HG03039 (cell line): ENCODE measurements around the gene CPA2.

Source experiments
- ATAC-seq: cut with Tn5 transposase; IDR thresholded peaks from one replicate; pipeline ENCODE4 v1.9.1; 2021; ENCODE audit warnings: mild to moderate bottlenecking, moderate library complexity; ENCODE audit not compliant: unreplicated experiment

Gene CPA2

GRCh38 chr7:130278860-130279259, 12.2 kb downstream of the CPA2 start:
- ATAC-seq: no peak

GRCh38 chr7:130279286-130279685, 12.6 kb downstream of the CPA2 start:
- no peak for ATAC-seq

GRCh38 chr7:130279906-130280305, 13.2 kb downstream of the CPA2 start:
- no peak for ATAC-seq

GRCh38 chr7:130281260-130281659, 14.6 kb downstream of the CPA2 start:
- ATAC-seq: no peak

GRCh38 chr7:130286881-130287280, 20.2 kb downstream of the CPA2 start:
- no peak for ATAC-seq

GRCh38 chr7:130288168-130288567, 21.5 kb downstream of the CPA2 start:
- no peak for ATAC-seq

GRCh38 chr7:130288829-130289228, 22.2 kb downstream of the CPA2 start:
- ATAC-seq: no peak

GRCh38 chr7:130289478-130289877, 22.8 kb downstream of the CPA2 start:
- no peak for ATAC-seq

GRCh38 chr7:130290745-130291144, 24.1 kb downstream of the CPA2 start:
- ATAC-seq: no peak

- ATAC-seq: no peak
Observed at GRCh38 chr7:130292682-130293257, 26.1 kb downstream of the CPA2 start, which contains the start of gene CPA4. CPA4 (plus strand) TSS chr7:130293161; CDS start chr7:130293181, 20 bp downstream.

- ATAC-seq: no peak
Observed at GRCh38 chr7:130293521-130293920, 26.9 kb downstream of the CPA2 start.

- ATAC-seq: no peak
Observed at GRCh38 chr7:130294314-130294713, 27.7 kb downstream of the CPA2 start.

GRCh38 chr7:130296221-130296951, 29.7 kb downstream of the CPA2 start:
- no peak for ATAC-seq

- no peak for ATAC-seq
Observed at GRCh38 chr7:130297628-130298543, 31.2 kb downstream of the CPA2 start.

- no peak for ATAC-seq
Observed at GRCh38 chr7:130298544-130299326, 32.1 kb downstream of the CPA2 start.

- ATAC-seq: no peak
Observed at GRCh38 chr7:130299866-130300265, 33.2 kb downstream of the CPA2 start.

- ATAC-seq: no peak
Observed at GRCh38 chr7:130301501-130302020, 34.9 kb downstream of the CPA2 start.

GRCh38 chr7:130302649-130303048, 36.0 kb downstream of the CPA2 start:
- no peak for ATAC-seq

GRCh38 chr7:130303127-130303526, 36.5 kb downstream of the CPA2 start:
- no peak for ATAC-seq

GRCh38 chr7:130303551-130303950, 36.9 kb downstream of the CPA2 start:
- ATAC-seq: no peak

GRCh38 chr7:130303982-130304381, 37.3 kb downstream of the CPA2 start:
- no peak for ATAC-seq
